Embryonic facial prominence (tissue), 1 donor: ENCODE measurements around the gene CFHR2.

Source experiments
- DNase-seq: peaks from one replicate; pipeline ENCODE4 v3.0.0-alpha.2; 2016; ENCODE audit errors: extremely low spot score

The CFHR2 gene

DNA sequence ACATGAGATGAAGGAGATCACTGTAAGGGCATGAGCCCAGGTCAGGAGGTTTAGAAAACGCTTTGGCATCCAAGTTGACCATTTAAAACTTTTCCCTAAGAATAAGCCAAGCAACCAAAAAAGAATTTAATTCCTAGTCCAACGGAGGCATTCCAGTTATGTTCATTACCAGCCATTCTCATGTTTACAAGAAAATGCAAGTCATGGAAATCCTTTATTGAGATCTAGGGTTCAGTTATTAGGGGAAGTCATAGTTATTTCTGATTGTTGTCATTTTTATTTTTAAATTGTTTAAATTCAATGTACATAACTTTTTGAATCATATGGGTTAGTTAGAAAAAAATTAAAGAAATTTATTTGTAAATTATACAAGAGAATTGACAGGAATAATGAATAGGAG lies 58.3 kb downstream of the CFHR2 start:
- DNase-seq: no peak

DNA sequence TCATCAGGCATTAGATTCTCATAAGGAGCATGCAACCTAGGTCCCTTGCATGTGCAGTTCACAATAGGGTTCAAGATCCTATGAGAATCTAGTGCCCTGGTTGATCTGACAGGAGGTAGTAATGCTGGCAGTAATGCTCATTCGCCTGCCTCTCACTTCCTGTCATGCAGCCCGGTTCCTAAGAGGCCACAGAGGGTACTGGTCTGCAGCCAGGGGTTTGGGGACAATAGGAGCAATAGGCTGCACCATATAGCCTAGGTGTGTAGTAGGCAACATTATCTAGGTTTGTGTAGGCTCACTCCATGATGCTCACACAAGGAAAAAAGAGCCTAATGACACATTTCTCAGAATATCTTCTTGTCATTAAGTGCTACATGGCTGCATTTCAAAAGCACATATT lies 59.6 kb downstream of the CFHR2 start:
- no peak for DNase-seq

DNA sequence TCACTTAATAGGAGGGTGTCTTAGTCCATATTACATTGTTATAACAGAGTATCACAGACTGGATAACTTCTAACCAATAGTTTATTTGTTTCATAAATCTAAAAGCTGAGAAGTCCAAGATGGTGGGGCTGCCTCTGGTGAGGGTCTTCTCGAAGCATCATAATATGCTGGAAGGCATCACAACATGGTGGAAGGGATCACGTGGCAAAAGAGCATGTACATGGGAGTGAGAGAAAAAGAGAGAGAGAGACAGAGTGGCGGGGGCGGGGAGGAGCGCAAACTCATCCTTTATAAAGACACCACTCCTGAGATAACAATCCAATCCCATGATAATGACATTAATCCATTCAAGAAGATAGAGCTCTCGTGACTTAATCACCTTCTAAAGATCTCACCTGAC lies 65.3 kb downstream of the CFHR2 start:
- DNase-seq: no peak
